DOHH2 (cell line): Measurements from ENCODE around the gene TPRN.

ENCODE experiments used
- EZH2phosphoT487 ChIP-seq: fragments of 200-600 bp; sonication (generic); IDR thresholded peaks from 2 replicates; pipeline ENCODE4 v1.6.1; 2017; ENCODE audit warnings: borderline replicate concordance, mild to moderate bottlenecking, antibody characterized with exemption, low read length, moderate library complexity, mixed read lengths
- TF ChIP-seq, protein P1 (sequence below): fragments of 200-600 bp; sonication (generic); IDR thresholded peaks from one replicate; pipeline ENCODE4 v1.5.1; 2014; ENCODE audit warnings: antibody characterized with exemption, mild to moderate bottlenecking, low read depth, low read length; ENCODE audit not compliant: poor library complexity, severe bottlenecking

DNA sequence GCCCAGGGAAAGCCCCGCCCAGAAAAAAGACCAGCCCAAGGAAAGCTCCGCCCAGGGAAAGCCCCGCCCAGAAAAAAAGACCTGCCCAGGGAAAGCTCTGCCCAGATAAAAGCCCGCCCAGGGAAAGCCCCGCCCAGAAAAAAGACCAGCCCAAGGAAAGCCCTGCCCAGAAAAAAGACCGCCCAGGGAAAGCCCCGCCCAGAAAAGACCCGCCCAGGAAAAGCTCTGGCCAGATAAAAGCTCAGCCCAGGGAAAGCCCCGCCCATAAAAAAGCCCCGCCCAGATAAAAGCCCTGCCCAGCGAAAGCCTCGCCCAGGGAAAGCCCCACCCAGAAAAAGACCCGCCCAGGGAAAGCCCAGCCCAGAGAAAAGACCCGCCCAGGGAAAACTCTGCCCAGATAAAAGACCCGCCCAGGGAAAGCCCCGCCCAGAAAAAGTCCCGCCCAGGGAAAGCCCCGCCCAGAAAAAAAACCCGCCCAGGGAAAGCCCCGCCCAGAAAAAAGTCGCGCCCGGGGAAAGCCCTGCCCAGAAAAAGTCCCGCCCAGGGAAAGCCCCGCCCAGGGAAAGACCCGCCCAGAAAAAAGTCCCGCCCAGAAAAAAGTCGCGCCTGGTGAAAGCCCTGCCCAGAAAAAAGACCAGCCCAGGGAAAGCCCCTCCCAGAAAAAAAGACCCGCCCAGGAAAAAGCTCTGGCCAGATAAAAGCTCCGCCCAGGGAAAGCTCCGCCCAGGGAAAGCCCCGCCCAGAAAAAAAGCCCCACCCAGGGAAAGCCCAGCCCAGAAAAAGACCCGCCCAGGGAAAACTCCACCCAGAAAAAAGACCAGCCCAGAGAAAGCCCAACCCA, 49.7 kb downstream of the TPRN start:
- TF ChIP-seq, protein P1, sequence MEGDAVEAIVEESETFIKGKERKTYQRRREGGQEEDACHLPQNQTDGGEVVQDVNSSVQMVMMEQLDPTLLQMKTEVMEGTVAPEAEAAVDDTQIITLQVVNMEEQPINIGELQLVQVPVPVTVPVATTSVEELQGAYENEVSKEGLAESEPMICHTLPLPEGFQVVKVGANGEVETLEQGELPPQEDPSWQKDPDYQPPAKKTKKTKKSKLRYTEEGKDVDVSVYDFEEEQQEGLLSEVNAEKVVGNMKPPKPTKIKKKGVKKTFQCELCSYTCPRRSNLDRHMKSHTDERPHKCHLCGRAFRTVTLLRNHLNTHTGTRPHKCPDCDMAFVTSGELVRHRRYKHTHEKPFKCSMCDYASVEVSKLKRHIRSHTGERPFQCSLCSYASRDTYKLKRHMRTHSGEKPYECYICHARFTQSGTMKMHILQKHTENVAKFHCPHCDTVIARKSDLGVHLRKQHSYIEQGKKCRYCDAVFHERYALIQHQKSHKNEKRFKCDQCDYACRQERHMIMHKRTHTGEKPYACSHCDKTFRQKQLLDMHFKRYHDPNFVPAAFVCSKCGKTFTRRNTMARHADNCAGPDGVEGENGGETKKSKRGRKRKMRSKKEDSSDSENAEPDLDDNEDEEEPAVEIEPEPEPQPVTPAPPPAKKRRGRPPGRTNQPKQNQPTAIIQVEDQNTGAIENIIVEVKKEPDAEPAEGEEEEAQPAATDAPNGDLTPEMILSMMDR = no peak
- no peak for TF ChIP-seq EZH2phosphoT487
